IPS DF 19.7 (cell line): ENCODE data around the gene DNASE1L3.
"Not testable (repeated sequence)": the region's sequence is repeated elsewhere in the genome, so short reads cannot be mapped to it uniquely, and the experiment has no call there.

Experiments used
- DNase-seq: peaks from one replicate; pipeline ENCODE4 v3.0.0-alpha.2; 2013; ENCODE audit warnings: low read depth, low spot score

DNASE1L3 gene

GRCh38 chr3:58235970-58236369 is 25.2 kb upstream of the DNASE1L3 start:
- no peak for DNase-seq

GRCh38 chr3:58234516-58234931 is 23.8 kb upstream of the DNASE1L3 start:
- DNase-seq, result no peak

GRCh38 chr3:58231666-58232065 is 20.9 kb upstream of the DNASE1L3 start:
- DNase-seq, result no peak

GRCh38 chr3:58230876-58231552 is 20.2 kb upstream of the DNASE1L3 start:
- DNase-seq, result no peak

GRCh38 chr3:58227933-58228332 is 17.2 kb upstream of the DNASE1L3 start:
- DNase-seq, result not testable (repeated sequence)

GRCh38 chr3:58223855-58224254 is 13.1 kb upstream of the DNASE1L3 start:
- DNase-seq, result no peak

- DNase-seq, result no peak
These were observed 11.5 kb upstream of the DNASE1L3 start for GRCh38 chr3:58222161-58222724.

- no peak for DNase-seq
These were observed 8.1 kb upstream of the DNASE1L3 start for GRCh38 chr3:58218904-58219303.

- peak; percentile 60 for DNase-seq
These were observed 6.5 kb upstream of the DNASE1L3 start for GRCh38 chr3:58217209-58217811.

- DNase-seq, result no peak
These were observed 5.9 kb upstream of the DNASE1L3 start for GRCh38 chr3:58216496-58217195.

GRCh38 chr3:58215317-58216025 is 4.7 kb upstream of the DNASE1L3 start:
- DNase-seq, result no peak

GRCh38 chr3:58214484-58215316 is 3.9 kb upstream of the DNASE1L3 start:
- no peak for DNase-seq

GRCh38 chr3:58209933-58210332 is 839 bp downstream of the DNASE1L3 start:
- no peak for DNase-seq

- DNase-seq, result no peak
These were observed 2.8 kb downstream of the DNASE1L3 start for GRCh38 chr3:58207954-58208353.

GRCh38 chr3:58206406-58207011 is 4.3 kb downstream of the DNASE1L3 start:
- DNase-seq, result no peak

GRCh38 chr3:58205981-58206380 is 4.8 kb downstream of the DNASE1L3 start:
- DNase-seq, result no peak

- DNase-seq, result no peak
These were observed 6.1 kb downstream of the DNASE1L3 start for GRCh38 chr3:58204720-58205119.

GRCh38 chr3:58203541-58203940 is 7.2 kb downstream of the DNASE1L3 start:
- no peak for DNase-seq

GRCh38 chr3:58202917-58203360 is 7.8 kb downstream of the DNASE1L3 start:
- no peak for DNase-seq

GRCh38 chr3:58201451-58201850 is 9.3 kb downstream of the DNASE1L3 start:
- DNase-seq, result not testable (repeated sequence)
